GM19035 (cell line): Measurements from ENCODE around the gene TCN2.
"Not testable (repeated sequence)": the region's sequence is repeated elsewhere in the genome, so short reads cannot be mapped to it uniquely, and the experiment has no call there.

Experiments used
- ATAC-seq: cut with Tn5 transposase; IDR thresholded peaks from one replicate; pipeline ENCODE4 v1.9.1; 2021; ENCODE audit not compliant: unreplicated experiment

The TCN2 gene

DNA sequence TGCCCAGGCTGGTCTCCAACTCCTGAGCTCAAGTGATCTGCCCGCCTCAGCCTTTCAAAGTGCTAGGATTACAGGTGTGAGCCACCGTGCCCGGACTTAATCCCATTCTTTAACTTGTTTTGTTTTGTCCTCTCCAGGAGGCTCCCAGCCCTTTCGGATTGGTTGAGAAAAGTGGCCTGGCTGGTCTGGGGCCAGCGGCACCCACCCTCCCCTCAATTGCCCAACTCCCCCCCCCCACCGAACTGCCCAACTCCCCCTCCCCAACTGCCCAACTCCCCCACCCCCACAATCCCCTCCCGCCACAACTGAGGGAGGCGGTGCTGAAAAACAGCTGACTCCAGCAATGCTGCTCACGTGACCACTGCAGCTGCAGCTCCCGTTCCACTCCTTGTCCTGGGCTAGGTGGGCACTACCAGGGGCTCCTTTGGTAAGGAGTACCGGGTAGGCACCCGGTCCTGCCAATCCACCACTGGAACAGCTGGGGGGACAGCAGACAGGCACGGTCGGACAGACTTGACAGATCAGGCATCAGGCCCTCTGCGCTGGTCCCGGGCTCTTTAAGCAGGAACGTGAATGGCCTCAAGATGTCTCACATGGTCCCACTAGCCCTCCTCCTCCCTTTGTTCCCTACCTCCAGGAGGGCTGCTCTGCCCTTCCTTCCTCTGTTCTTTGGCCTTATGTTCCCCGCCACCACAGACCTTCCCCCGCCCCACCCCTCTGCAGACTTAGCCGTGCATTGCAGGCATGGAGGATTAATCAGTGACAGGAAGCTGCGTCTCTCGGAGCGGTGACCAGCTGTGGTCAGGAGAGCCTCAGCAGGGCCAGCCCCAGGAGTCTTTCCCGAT lies at the start of gene TCN2:
Gene TCN2, plus strand, starts transcription at position 720 of the 845 bp plus-strand sequence. CDS start 158 bp downstream, outside the sequence.
- no peak for ATAC-seq

DNA sequence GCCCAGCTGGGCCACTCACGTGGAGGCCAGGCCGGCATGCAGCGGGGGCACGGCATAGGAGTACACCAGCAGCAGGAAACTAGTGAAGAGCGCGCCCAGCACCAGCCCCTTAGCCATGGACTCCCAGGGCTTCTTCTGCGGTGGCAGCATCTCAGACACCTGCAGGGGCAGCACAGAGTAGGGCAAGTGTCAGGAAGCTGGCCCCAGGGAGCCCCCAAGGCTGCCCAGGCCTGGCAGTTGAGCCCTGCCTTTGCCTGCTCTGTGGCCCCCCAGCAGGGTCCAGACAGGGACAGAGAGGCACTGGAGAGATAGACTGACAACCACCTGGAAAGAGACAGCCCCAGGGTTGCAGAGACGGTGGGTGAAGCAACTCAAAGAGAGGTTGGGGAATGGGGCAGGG lies 49.7 kb upstream of the TCN2 start:
- ATAC-seq, result no peak

GRCh38 chr22:30559889-30560288 lies 47.1 kb upstream of the TCN2 start:
- ATAC-seq, result no peak

DNA sequence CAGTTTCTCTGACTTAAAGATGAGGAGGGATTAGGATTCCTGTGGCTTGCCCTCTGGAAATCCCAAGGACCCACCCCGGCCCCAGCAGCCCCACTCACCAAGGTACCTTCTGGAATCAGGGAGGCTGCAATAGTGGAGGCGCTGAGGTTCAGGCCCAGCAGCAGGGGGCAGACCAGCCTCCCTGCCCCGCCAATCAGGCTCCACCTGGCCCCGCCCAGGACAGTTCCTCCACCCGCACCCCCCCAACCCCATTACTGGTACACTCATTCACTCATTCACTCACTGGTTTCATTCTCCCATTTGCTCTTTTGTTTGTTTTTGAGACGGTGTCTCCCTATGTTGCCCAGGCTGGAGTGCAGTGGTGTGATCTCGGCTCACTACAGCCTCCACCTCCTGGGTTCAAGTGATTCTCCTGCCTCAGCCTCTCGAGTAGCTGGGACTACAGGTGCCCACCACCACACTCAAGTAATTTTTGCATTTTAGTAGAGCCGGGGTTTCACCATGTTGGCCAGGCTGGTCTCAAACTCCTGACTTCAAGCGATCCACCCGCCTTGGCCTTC lies 46.3 kb upstream of the TCN2 start:
- ATAC-seq, result not testable (repeated sequence)

GRCh38 chr22:30561402-30562189 lies 45.4 kb upstream of the TCN2 start:
- ATAC-seq, result no peak

DNA sequence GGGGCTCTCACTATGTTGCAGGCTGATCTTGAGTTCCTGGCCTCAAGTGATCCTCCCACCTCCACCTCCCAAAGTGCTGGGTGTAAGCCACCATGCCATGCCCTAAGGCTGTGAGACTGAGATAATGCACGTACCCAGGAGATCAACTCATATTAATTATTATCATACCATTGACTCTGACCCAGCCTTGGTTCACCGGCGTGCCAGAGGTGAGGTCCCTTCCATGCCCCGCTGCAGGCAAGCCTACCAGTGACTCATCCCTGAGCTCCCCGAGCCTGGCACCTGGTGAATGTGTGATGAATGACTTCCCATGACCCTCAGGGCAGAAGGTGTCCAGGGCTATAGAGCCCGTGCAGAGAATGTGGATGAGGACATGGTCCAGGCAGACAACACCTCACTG lies 44.6 kb upstream of the TCN2 start:
- ATAC-seq, result no peak

DNA sequence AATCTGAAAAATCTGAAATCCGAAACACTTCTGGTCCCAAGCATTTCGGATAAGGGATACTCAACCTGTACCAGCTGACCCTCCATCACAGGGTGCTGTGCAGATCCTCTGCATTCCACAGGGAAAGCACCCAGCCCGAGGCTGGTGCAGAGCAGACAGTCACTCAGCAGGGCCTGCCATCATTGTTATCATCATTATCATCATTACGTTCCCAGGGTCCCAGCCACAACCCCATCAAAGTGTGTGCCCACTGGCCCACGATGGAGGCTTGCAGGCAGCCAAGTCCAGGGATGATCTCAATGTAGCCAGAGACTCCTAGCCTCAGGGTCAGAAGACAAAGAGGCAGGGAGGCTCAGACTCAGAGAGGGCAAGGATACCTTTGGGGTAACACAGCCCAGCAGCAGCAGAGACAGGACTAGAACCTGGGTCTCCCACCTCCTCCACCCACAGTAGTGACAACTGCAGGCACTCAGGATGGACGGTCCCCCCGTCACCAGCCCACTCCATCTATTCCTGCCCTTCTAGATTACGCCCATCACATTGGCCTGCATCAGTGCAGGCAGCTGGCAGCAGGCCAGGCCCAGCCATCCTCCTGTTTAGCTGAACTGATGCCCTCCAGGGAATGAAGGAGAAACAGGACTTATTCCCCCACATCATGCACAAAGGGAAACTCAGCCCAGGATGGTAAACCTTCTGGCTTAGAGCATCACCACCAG lies 42.8 kb upstream of the TCN2 start:
- no peak for ATAC-seq

DNA sequence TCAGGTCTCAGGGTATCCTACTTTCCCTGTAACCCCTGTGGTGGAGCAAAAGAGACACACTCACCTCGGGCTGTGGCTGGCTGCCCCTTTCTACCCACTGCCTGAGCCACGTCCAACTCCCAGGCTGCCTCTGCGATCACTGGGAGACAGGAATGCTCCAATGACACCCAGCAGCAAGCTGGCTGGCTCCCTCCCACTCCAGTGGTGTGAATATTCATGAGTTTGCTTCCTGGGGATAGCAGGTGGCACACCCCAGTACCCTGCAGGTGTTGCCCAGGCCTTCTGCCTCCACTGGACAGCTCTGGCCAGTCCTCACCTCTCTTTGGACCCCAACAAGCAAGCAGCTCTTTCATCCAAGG lies 42.2 kb upstream of the TCN2 start:
- ATAC-seq, result no peak

DNA sequence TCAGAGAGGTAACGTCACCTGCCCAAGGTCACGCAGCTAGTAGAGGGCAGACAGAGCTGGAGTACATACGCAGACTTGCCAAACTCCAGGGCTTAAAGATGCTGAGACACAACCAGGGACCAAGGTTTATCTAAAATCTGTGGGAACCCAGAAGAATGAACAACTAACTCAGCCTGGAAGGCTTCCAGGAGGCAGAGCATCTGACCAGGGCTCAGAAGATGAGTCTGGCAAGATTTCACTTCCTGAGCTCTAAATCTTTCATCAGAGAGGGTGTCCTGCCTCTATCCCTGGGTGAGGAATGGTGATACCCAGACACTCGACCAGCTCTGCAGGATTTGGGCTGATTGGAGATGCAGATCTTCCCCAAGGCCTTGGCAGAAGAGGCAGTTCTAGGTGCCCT lies 41.6 kb upstream of the TCN2 start:
- ATAC-seq, result no peak

DNA sequence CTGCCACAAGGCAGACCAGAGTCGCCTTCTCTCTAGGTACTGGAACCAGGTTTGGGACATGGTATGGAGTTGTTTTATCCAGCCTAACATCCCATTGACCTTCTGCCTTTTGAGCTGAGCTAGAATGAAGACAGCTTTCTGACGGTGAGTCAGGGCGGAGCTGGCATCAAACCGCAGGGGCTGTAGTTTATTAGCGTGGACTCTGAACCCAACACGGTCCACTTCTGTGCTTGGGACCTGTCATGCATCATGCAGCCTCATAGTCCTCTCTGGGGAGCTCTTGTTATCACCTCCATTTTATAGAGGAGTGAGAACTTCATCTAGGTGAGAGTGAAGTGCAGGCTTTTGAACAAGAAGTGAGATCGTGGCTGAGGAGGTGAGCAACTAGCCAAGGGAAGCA lies 40.8 kb upstream of the TCN2 start:
- ATAC-seq, result no peak

GRCh38 chr22:30567277-30567676 lies 39.7 kb upstream of the TCN2 start:
- ATAC-seq, result not testable (repeated sequence)

DNA sequence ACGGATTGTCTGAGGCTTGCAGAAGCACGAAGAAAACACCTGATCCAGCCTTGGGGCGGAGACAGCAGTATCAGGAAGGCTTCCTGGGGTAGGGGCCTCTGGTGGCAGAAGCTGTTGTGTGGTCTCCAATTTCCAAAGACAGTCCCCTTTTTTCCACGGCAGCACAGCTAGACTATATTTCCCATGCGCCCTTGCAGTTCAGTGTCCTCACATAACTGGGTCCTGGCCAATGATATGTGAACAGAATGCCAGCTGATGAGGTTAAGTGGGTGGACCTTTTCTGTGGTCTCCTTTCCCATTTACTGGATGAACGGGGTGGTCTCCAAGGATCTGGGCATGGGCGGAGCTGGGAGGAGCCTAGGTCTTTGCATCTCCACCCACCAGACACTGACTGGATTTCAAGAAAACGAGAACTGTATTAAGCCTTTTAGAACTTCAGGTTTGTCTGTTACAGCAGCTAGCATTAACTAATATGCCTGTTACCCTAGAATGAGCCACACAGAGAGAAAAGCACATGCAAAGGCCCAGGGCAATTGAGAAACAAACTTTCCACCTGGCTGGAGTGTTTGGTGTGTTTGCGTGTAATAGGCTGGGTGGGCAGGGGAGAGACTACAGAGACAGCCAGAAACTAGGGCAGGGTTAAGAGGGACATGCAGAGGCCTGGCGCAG lies 38.7 kb upstream of the TCN2 start:
- no peak for ATAC-seq

- ATAC-seq, result no peak
Measured at GRCh38 chr22:30569674-30570202, 37.2 kb upstream of the TCN2 start.

GRCh38 chr22:30572210-30572609 lies 34.8 kb upstream of the TCN2 start:
- no peak for ATAC-seq

DNA sequence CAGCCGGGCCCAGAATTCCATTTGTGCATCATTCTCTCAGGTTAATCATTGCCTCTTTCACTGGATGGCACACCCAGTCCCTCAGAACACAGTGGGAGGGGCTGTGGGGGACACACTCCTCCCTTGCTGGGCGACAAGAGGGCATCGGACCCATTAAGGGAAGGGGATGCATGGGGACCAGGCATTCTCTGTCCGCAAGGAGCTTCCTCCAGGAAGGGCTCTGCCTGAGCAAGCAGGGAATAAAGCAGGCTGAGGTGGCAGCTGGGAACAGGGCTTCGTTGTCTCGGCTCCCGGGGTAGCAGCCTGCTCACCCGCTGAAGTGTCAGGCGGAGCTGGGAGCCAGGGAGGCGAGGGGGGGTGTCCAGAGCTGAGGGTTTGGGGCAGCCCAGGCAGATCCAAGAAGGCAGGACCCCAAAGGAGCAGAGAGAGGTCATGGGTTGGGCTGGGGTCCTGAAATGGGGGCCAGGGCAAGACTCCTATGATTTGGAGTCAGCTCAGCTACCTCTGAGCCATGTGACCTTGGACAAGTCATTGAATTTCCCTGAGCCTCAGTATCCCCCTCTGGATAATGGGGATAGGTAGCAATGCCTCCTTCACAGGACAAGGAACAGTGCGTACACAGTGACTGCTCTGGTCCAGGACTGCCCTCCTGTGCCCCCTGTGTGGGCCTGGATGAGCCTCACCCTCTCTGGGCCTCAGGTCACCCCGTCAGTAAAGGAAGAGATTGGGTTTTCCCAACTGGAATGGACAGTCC lies 34.0 kb upstream of the TCN2 start:
- ATAC-seq, result no peak

DNA sequence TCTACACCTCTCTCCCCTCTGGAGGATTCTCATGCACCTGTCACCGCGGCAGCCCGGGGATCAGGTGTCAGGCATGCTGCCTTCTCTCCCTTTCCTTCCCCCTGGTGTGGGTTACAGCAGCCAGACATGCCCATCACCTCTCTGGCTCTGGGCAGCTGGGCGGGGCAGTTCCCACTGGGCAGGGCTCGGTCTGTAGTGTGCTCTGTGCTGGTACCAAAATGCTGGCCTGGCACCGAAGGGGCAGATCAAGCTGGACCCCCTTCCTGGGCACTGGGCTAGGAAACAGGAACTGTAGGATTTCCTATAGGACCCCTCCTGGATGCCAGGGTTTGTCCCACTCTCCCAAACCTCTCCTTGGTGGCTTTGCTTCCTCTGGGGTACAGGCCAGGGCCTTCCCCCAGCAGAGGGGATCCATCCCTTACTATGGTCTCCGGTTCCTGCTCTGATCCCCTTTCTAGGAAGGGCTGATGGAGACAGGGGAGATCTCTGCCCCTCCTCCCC lies 33.3 kb upstream of the TCN2 start:
- no peak for ATAC-seq

GRCh38 chr22:30574095-30574981 lies 32.6 kb upstream of the TCN2 start, which contains the start of gene GAL3ST1:
TSS of gene GAL3ST1 (minus strand) at chr22:30574665. CDS start at chr22:30557392, 17,273 bp downstream.
- ATAC-seq, result no peak

DNA sequence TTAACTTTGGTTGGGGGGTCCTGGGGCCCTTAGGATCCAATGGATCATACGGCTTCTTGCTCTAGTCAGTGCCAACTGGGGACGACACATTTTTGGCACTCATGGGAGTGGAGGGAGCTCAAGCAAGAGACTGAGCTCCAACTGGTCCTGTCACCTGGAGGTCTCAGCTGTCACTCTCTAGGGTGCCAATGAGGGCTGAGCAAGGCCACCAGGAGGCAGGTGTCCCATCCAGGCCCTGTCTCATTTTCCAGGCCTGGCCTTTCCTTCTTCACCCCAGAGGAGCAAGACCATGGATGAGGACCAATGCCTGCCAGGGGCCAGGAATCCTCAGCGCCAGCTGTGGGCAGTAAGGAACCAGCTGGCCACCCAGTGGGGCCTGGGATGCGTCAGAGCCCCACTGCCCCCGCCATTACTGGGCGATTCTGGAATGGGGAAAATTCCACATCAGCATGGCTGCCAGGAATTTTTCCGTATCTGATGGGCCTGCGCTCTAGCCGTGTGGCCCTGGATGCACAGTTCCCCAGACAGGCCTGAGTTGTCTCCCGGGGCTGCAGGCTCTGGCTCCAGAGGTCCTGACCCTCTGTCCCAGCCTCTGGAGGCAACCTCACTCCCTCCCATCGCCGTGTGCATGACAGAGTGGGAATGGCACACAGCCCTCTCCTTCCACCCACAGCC lies 31.8 kb upstream of the TCN2 start:
- ATAC-seq, result no peak
